GM20000 (cell line): ENCODE measurements around the gene IRAK3.
A peak's percentile ranks its signal among the peaks of the same experiment; 100 is the strongest.

ENCODE experiments used
- DNase-seq: peaks from one replicate; pipeline ENCODE4 v3.0.0; 2012; ENCODE audit warnings: low spot score
- TF ChIP-seq, protein P1 (sequence below): IDR thresholded peaks from 2 replicates; pipeline ENCODE4 v1.5.1; 2012; ENCODE audit warnings: mild to moderate bottlenecking, control low read depth; ENCODE audit errors: extremely low read depth, missing control alignments

Gene IRAK3

DNA sequence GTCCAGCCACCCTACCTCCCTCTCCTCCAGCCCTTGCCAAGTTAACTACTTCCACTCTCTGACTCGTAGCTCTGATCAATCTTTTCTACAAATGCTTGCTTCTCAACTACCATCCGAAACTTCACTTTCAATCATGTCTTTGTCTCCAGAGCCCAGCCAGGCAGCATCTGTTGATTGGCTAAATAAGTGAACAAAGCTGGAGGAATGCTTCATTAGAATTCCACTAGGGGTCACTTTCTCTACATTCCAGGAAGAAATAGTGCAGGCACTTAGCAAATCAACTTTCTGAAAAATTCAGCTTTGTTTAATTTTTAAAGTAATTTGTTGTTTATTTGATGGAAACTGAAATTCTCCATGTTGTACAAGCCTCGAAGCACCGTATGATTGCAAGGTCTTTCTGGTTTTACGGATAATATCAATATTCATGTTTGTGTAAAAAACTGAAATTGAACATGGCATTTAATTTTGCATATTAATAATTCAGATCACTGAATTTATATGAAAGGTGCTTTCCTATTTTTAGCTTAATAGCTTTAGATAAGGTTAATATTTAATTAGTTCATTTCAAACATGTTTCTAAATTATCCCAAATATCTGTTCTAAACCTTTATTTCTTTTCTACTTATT, 80.9 kb downstream of the IRAK3 start:
- peak; percentile 41 for DNase-seq
- TF ChIP-seq, protein P1, sequence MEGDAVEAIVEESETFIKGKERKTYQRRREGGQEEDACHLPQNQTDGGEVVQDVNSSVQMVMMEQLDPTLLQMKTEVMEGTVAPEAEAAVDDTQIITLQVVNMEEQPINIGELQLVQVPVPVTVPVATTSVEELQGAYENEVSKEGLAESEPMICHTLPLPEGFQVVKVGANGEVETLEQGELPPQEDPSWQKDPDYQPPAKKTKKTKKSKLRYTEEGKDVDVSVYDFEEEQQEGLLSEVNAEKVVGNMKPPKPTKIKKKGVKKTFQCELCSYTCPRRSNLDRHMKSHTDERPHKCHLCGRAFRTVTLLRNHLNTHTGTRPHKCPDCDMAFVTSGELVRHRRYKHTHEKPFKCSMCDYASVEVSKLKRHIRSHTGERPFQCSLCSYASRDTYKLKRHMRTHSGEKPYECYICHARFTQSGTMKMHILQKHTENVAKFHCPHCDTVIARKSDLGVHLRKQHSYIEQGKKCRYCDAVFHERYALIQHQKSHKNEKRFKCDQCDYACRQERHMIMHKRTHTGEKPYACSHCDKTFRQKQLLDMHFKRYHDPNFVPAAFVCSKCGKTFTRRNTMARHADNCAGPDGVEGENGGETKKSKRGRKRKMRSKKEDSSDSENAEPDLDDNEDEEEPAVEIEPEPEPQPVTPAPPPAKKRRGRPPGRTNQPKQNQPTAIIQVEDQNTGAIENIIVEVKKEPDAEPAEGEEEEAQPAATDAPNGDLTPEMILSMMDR = no peak

DNA sequence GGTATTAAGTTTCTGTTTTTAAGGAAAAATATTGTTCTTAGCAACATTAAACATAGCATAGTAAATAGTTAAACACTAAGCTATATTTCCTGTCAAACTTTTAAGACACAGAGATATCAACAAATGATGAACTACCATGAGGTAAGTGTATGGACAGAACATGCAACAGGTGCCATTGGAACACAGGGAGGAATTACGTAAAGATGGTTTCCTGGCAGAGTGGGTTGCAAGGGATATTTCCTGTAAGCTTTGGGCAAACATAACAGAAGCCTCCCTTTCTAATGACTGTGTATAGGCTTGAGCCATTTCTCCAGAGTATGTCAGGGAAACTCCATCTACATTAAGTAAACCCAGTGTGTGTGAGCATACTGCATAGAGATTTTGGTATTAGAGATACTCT, 81.6 kb downstream of the IRAK3 start:
- TF ChIP-seq, protein P1 = no peak
- DNase-seq = no peak

DNA sequence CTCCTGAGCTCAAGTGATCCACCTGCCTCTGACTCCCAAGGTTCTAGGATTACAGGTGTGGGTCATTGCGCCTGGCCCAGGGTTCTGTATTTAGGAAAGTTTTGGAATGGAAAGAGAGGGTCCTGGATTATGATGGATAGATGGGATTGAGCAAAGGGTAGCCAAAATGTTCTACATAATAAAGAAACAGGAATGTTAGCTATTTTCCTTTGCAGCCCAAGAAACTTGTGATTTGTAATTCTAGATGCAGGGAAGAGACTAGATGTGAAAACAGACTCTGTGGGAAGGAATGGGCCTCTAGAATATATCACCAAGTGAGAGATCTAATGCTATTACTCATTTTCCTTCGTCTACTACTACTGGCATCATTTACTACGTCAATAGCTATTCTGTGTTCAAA, 83.6 kb downstream of the IRAK3 start:
- DNase-seq = no peak
- TF ChIP-seq, protein P1 = no peak

DNA sequence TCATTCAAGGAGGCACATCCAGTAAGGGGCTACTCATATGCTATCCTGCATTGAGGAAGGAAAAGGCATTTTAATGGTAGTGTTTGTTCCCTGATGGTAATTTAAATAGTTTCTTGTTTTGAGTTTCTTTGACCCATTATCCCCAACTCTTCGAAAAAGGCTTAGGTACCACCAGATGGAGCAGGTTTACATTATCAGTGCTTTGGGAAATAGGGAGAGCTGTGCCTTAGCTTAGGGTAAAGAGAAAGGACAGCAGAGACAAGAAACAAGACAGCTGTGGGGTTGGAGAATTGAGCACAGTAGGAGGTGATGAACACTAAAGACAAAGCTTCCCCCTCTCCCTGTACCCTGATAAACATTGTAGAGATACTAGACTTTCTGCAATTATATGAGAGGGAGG, 84.1 kb downstream of the IRAK3 start:
- DNase-seq = no peak
- TF ChIP-seq, protein P1 = no peak

DNA sequence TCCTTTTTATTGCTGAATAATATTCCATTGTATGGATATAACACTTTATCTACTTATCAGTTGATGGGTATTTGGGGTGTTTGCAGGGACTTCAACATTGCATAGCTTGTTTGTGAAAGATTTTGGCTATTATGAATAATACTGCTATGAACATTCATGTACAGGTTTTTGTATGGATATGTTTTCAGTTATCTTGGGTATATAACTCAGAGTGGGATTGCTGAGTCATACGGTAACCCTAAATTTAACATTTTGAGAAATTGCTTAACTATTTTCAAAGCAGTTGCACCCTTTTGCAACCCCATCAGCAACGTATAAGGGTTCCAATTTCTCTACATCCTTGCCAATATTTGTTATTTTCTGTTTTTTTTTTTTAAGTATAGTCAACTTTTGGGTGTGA, 86.0 kb downstream of the IRAK3 start:
- no peak for DNase-seq
- TF ChIP-seq, protein P1 = no peak

DNA sequence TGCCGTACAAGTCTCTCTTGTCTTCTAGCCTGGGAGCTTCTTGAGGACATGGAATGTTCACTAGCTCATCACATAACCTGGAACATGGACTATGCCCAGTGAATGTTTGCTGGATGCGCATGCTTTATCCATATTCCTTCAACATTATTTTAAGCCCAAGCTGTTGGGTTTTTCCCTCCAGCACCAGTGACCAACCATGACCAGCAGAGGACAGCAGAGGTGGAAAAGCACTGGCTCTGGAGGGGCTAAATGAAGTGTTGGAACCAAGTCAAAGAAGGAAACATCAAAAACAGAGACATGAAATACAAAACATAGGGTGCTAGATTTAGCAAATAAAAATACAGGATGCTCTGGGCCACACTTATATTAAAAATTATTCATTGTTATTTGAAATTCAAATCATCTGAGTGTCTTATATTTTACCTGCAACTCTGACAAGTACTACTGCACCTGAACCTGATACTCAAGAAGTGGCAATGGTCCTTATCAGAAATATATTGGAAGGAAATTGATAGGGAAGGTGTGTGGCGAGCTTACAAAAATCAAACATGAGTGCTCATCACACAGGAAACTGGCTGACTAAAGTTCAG, 90.2 kb downstream of the IRAK3 start:
- TF ChIP-seq, protein P1 = peak; percentile 51
- DNase-seq = peak; percentile 28

DNA sequence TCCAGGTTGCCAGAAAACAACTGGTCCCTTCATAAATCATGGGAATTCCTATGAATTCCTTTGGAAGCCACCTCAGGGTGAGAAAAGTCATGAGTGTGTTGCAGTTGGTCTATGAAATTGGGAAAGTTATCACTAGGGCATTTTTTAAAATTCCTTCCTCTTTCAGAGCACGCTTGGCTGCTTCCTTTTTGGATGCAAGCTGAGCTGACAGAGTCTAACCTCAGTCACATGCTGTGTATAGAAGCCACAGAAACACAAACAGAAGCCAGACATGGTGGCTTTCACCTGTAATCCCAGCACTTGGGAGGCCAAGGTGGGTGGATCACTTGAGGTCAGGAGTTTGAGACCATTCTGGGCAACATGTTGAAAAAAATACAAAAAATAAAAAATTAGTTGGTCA, 91.5 kb downstream of the IRAK3 start:
- TF ChIP-seq, protein P1 = no peak
- no peak for DNase-seq
